Stimulated activated CD8-positive, alpha-beta memory T cell treated with anti-CD3 and anti-CD28 coated beads, Interleukin-7, amount 100 ng/mL, for 4 hours (primary cell): ENCODE data around the gene SELENOK.

Experiments
- DNase-seq, 2 donors: peaks; one replicate each; pipeline ENCODE4 v3.0.0-alpha.2; 2020; ENCODE audit warnings: low read depth in 2 of 2

Gene SELENOK

GRCh38 chr3:53842436-53843194 is 49.0 kb downstream of the SELENOK start:
- no peak for DNase-seq

GRCh38 chr3:53841296-53841695 is 50.4 kb downstream of the SELENOK start:
- DNase-seq = no peak

- DNase-seq = no peak
These were observed 54.3 kb downstream of the SELENOK start for GRCh38 chr3:53837331-53837730.

GRCh38 chr3:53836084-53836872 is 55.4 kb downstream of the SELENOK start:
- DNase-seq = no peak

- no peak for DNase-seq
These were observed 56.4 kb downstream of the SELENOK start for GRCh38 chr3:53835257-53835656.

GRCh38 chr3:53834429-53835095 is 57.1 kb downstream of the SELENOK start:
- no peak for DNase-seq
